Stomach (tissue), 4 donors: ENCODE results near the gene COL4A1.

ENCODE experiments used
- EP300 ChIP-seq: sonication (generic); formaldehyde crosslinking; IDR thresholded peaks from one replicate; pipeline ENCODE4 v1.6.1; 2017; ENCODE audit warnings: antibody characterized with exemption
- POLR2AphosphoS5 ChIP-seq, 3 donors: sonication (generic); formaldehyde crosslinking; IDR thresholded peaks; one replicate each; pipeline ENCODE4 v1.6.1; 2016; ENCODE audit warnings: antibody characterized with exemption in 3 of 3
- TF ChIP-seq, protein P1 (sequence below), 7 experiments: fragments of 450-650 bp in 4 of 7; fragments of 200-600 bp in 3 of 7; sonication (generic) in 3 of 7; IDR thresholded peaks; one replicate each; pipeline ENCODE4 v1.5.1; 2016 to 2019; ENCODE audit warnings: antibody characterized with exemption in 7 of 7, control low read depth in 2 of 7, mild to moderate bottlenecking in 1 of 7

DNA sequence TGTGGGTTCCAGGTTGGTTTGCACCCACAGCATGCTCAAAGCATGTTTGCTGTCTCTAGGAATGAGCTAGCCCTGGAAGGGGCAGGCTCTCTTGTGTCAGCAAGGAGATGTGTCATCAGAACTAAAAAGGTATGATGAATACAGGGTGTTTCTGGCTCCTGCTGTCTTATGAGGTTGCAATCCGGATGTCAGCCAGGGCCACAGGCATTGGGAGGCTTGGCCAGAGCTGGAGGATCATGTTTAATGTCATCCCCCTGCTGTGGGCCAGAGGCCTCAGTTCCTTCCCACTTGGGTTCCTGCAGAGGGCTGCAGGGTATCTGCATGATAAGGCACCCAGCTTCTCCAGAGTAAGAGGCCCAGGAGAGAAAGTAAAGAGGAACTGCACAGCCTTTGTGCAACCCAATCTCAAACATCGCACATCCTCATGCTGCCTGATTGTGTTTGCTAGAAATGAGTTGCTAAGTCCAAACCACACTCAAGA, 193.6 kb downstream of the COL4A1 start:
- TF ChIP-seq, protein P1, sequence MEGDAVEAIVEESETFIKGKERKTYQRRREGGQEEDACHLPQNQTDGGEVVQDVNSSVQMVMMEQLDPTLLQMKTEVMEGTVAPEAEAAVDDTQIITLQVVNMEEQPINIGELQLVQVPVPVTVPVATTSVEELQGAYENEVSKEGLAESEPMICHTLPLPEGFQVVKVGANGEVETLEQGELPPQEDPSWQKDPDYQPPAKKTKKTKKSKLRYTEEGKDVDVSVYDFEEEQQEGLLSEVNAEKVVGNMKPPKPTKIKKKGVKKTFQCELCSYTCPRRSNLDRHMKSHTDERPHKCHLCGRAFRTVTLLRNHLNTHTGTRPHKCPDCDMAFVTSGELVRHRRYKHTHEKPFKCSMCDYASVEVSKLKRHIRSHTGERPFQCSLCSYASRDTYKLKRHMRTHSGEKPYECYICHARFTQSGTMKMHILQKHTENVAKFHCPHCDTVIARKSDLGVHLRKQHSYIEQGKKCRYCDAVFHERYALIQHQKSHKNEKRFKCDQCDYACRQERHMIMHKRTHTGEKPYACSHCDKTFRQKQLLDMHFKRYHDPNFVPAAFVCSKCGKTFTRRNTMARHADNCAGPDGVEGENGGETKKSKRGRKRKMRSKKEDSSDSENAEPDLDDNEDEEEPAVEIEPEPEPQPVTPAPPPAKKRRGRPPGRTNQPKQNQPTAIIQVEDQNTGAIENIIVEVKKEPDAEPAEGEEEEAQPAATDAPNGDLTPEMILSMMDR (IDR thresholded peaks at IDR 0.05) = no peak
- TF ChIP-seq EP300 (no peak), POLR2AphosphoS5 (IDR thresholded peaks at IDR 0.05) (no peak)
